ENCODE measurements around the gene TRIM58. TPM values are rescaled to one million over a fixed set of nuclear protein-coding genes. Genes with fewer than 3 reads are reported as not detected.

The TRIM58 gene
- total and polyA plus RNA-seq, 9 of the 15 experiments (the other 6 are each of a cell fraction or from before 2014, with no cell fraction given), result 3.8 to 19.1 (median 7.2) TPM

DNA sequence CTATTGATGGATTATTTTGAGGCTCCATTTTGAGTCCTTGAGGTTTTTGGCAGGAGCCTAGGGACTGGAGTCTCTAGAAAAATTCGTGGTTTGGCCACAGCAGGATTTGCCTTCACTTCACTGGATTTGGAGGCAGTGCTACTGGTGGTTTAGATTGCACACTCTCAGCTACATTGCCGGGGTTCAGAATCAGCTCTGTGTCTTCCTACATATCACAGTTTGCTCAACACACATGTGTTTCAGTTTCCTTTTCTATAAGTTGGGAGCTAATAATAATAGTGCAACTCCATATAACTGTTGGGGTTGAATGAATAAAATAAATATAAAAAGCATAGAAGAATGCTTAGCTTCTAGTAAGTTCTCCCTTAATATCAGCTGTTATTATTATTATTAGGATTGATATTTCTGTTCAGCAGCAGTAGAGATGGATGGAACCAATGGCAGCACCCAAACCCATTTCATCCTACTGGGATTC, 38.2 kb downstream of the TRIM58 start, which contains the start of gene OR2W3:
TSS of gene OR2W3 (plus strand) at position 425 of the 475 bp plus-strand sequence. CDS start at position 425, 0 bp downstream.
- 10% methylated on average over 2 of the region's 2 CpGs for WGBS (ENCODE audit: insufficient coverage, low coverage, missing lambda C conversion rate)
- FAIRE-seq (no peak), ATAC-seq (no peak), DNase-seq (ENCODE audit: extremely low read depth in 1 of 4, low spot score in 3 of 4) (no peak)
- ChIA-PET POLR2A (interaction anchor here (0.7 to 1.6 kb wide), 3 partner anchors 9 to 337 kb away, joined by 4 to 6 read pairs (median 4); no protein-coding TSS in a partner anchor), CTCF (ENCODE audit: low intra/inter-chr PET ratio) (no interaction called here)
- no peaks in the 10 kb centered on the region; the same call in none of the 2 replicates for H3K9me3 ChIP-seq (replicated peaks; ENCODE audit: control insufficient read depth, insufficient read depth, low read depth, low read length)
- BruUV-seq (replicated peaks), result no TSS peak
- no peaks in the 10 kb centered on the region for H3K36me3 ChIP-seq (ENCODE audit: control insufficient read depth, insufficient read depth, low read length)
- H3K9ac ChIP-seq (ENCODE audit: insufficient read depth in 1 of 2, low read depth in 2 of 2, low read length in 2 of 2), result no peak within 1 kb of the TSS
- H3K4me3 ChIP-seq, result no peak within 1 kb of the TSS
- H3K9me1 ChIP-seq (ENCODE audit: control insufficient read depth, insufficient read depth, low read length), result no peaks in the 10 kb centered on the region
- no peak within 1 kb of the TSS for H3K4me2 ChIP-seq (ENCODE audit: insufficient read depth, low read length)
- H2AFZ ChIP-seq (ENCODE audit: low read depth, low read length), result no peak within 1 kb of the TSS
- no peak within 1 kb of the TSS for H3K27ac ChIP-seq (ENCODE audit: extremely low read depth, low read depth, low read length)
- H3K79me2 ChIP-seq (ENCODE audit: control insufficient read depth, insufficient read depth, low read length), result no peaks in the 10 kb centered on the region
- in situ Hi-C loops (cut with MboI) (no loop called here), intact Hi-C loops (cut with micrococcal nuclease) (no loop called here)
- no peaks in the 10 kb centered on the region for H3K27me3 ChIP-seq (ENCODE audit: control insufficient read depth in 2 of 2, insufficient read depth in 2 of 2, low read length in 2 of 2)
- H3K4me1 ChIP-seq (replicated peaks in 1 of 2; ENCODE audit: control insufficient read depth in 2 of 2, insufficient read depth in 2 of 2, low read length in 2 of 2), result no peaks in the 10 kb centered on the region
- no peaks in the 10 kb centered on the region for H4K20me1 ChIP-seq (replicated peaks; ENCODE audit: control insufficient read depth, insufficient read depth, low read length)
- no peak for TF ChIP-seq SMARCE1 (IDR thresholded peaks at IDR 0.05)
- TF ChIP-seq JUN (IDR thresholded peaks at IDR 0.05; ENCODE audit: borderline replicate concordance, low read depth, low read length), result no peak
- no peak for TF ChIP-seq JUN (CRISPR knock-in tag; IDR thresholded peaks at IDR 0.05; ENCODE audit: borderline replicate concordance)
- no peak for TF ChIP-seq MYC (IDR thresholded peaks at IDR 0.05; ENCODE audit: low read depth, low read length)
- TF ChIP-seq MYC (CRISPR knock-in tag; IDR thresholded peaks at IDR 0.05; ENCODE audit: borderline replicate concordance, low read depth), result no peak
- no peak for TF ChIP-seq CBFA2T2 (conservative IDR thresholded peaks at IDR 0.05)
- no peak for TF ChIP-seq NFXL1 (CRISPR knock-in tag; IDR thresholded peaks at IDR 0.05)
- no peak for TF ChIP-seq ZNF133 (CRISPR knock-in tag; IDR thresholded peaks at IDR 0.05)
- TF ChIP-seq BMI1 (IDR thresholded peaks at IDR 0.05; ENCODE audit: low read length), result no peak
- TF ChIP-seq, protein P1, sequence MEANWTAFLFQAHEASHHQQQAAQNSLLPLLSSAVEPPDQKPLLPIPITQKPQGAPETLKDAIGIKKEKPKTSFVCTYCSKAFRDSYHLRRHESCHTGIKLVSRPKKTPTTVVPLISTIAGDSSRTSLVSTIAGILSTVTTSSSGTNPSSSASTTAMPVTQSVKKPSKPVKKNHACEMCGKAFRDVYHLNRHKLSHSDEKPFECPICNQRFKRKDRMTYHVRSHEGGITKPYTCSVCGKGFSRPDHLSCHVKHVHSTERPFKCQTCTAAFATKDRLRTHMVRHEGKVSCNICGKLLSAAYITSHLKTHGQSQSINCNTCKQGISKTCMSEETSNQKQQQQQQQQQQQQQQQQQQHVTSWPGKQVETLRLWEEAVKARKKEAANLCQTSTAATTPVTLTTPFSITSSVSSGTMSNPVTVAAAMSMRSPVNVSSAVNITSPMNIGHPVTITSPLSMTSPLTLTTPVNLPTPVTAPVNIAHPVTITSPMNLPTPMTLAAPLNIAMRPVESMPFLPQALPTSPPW (CRISPR knock-in tag; IDR thresholded peaks at IDR 0.05), result no peak
- TF ChIP-seq, protein P2, sequence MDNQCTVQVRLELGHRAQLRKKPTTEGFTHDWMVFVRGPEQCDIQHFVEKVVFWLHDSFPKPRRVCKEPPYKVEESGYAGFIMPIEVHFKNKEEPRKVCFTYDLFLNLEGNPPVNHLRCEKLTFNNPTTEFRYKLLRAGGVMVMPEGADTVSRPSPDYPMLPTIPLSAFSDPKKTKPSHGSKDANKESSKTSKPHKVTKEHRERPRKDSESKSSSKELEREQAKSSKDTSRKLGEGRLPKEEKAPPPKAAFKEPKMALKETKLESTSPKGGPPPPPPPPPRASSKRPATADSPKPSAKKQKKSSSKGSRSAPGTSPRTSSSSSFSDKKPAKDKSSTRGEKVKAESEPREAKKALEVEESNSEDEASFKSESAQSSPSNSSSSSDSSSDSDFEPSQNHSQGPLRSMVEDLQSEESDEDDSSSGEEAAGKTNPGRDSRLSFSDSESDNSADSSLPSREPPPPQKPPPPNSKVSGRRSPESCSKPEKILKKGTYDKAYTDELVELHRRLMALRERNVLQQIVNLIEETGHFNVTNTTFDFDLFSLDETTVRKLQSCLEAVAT (IDR thresholded peaks at IDR 0.05), result no peak
- no peak for TF ChIP-seq JUNB (CRISPR knock-in tag; conservative IDR thresholded peaks at IDR 0.05)
- TF ChIP-seq MAFG (tag; conservative IDR thresholded peaks at IDR 0.05), result no peak
- TF ChIP-seq, protein P3, sequence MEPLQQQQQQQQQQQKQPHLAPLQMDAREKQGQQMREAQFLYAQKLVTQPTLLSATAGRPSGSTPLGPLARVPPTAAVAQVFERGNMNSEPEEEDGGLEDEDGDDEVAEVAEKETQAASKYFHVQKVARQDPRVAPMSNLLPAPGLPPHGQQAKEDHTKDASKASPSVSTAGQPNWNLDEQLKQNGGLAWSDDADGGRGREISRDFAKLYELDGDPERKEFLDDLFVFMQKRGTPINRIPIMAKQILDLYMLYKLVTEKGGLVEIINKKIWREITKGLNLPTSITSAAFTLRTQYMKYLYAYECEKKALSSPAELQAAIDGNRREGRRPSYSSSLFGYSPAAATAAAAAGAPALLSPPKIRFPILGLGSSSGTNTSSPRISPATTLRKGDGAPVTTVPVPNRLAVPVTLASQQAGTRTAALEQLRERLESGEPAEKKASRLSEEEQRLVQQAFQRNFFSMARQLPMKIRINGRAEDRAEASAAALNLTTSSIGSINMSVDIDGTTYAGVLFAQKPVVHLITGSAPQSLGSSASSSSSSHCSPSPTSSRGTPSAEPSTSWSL (CRISPR knock-in tag; IDR thresholded peaks at IDR 0.05; ENCODE audit: borderline replicate concordance), result no peak
- TF ChIP-seq ZNF445 (CRISPR knock-in tag; IDR thresholded peaks at IDR 0.05; ENCODE audit: low read depth), result no peak
- TF ChIP-seq, protein P4, sequence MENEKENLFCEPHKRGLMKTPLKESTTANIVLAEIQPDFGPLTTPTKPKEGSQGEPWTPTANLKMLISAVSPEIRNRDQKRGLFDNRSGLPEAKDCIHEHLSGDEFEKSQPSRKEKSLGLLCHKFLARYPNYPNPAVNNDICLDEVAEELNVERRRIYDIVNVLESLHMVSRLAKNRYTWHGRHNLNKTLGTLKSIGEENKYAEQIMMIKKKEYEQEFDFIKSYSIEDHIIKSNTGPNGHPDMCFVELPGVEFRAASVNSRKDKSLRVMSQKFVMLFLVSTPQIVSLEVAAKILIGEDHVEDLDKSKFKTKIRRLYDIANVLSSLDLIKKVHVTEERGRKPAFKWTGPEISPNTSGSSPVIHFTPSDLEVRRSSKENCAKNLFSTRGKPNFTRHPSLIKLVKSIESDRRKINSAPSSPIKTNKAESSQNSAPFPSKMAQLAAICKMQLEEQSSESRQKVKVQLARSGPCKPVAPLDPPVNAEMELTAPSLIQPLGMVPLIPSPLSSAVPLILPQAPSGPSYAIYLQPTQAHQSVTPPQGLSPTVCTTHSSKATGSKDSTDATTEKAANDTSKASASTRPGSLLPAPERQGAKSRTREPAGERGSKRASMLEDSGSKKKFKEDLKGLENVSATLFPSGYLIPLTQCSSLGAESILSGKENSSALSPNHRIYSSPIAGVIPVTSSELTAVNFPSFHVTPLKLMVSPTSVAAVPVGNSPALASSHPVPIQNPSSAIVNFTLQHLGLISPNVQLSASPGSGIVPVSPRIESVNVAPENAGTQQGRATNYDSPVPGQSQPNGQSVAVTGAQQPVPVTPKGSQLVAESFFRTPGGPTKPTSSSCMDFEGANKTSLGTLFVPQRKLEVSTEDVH (IDR thresholded peaks at IDR 0.05; ENCODE audit: low read depth, partially characterized antibody), result no peak
- no peak for TF ChIP-seq ZNF76 (CRISPR knock-in tag; IDR thresholded peaks at IDR 0.05; ENCODE audit: borderline replicate concordance)
